GM12872 (cell line): ENCODE data around the gene GPR42.

Source experiments
- CTCF ChIP-seq: IDR thresholded peaks from 3 replicates; pipeline ENCODE4 v1.5.1; 2011; ENCODE audit warnings: low read depth, mild to moderate bottlenecking, low read length, moderate library complexity; ENCODE audit not compliant: insufficient read depth

Gene GPR42

GRCh38 chr19:35370722-35371121 is at the start of gene GPR42:
Gene GPR42, plus strand, starts transcription at chr19:35371068. Its CDS starts 292 bp downstream, at chr19:35371360.
- TF ChIP-seq CTCF = no peak

- no peak for TF ChIP-seq CTCF
Observed at GRCh38 chr19:35321291-35321690, 49.6 kb upstream of the GPR42 start.

GRCh38 chr19:35322014-35322413 is 48.9 kb upstream of the GPR42 start:
- no peak for TF ChIP-seq CTCF

GRCh38 chr19:35327642-35328041 is 43.2 kb upstream of the GPR42 start:
- TF ChIP-seq CTCF = peak; percentile 55; the same call in 2 of the 3 replicates

- no peak for TF ChIP-seq CTCF
Observed at GRCh38 chr19:35328851-35329285, 42.0 kb upstream of the GPR42 start, which contains the start of gene CD22. Gene CD22, plus strand, starts transcription at chr19:35329187. Its CDS starts 2,854 bp downstream, at chr19:35332041.

GRCh38 chr19:35329323-35329722 is 41.5 kb upstream of the GPR42 start:
- no peak for TF ChIP-seq CTCF

- TF ChIP-seq CTCF = no peak
Observed at GRCh38 chr19:35330475-35330874, 40.4 kb upstream of the GPR42 start.
